Bronchial epithelial cell (primary cell): ENCODE results near the gene NUCB2. TPM values are rescaled to one million over a fixed set of nuclear protein-coding genes. Genes with fewer than 3 reads are reported as not detected.

Source experiments
- DNase-seq: peaks from one replicate; pipeline ENCODE4 v3.0.0-alpha.2; 2010; ENCODE audit warnings: low read depth
- FAIRE-seq: peaks from 2 replicates; lab custom pipeline; 2011; peaks lifted over from hg19 to GRCh38; lab: Jason Lieb, UNC
- H3K27me3 ChIP-seq: 2 replicates; pipeline ENCODE4 v1.5.1; 2011; ENCODE audit warnings: low read length; ENCODE audit not compliant: control insufficient read depth, insufficient read depth
- H3K36me3 ChIP-seq: 2 replicates; pipeline ENCODE4 v1.5.1; 2011; ENCODE audit warnings: low read length; ENCODE audit not compliant: control insufficient read depth, insufficient read depth
- H3K4me3 ChIP-seq: 2 replicates; pipeline ENCODE4 v1.5.1; 2011; ENCODE audit warnings: mild to moderate bottlenecking, low read depth, low read length, control low read depth
- total RNA-seq: library from RNA; depleted of rRNA; stranded (reverse); fragments of >200 nt; gene quantifications from 2 replicates; pipeline ENCODE4 v1.2.1, GENCODE V29; 2014
- TF ChIP-seq, protein P1 (sequence below): IDR thresholded peaks from 2 replicates; pipeline ENCODE4 v1.5.1; 2011; ENCODE audit warnings: mild to moderate bottlenecking, moderate library complexity, low read length, control low read depth, inconsistent platforms; ENCODE audit not compliant: insufficient read depth, severe bottlenecking

Gene NUCB2
- total RNA-seq, 1 donor from 2014 or later = 47.7 TPM

GRCh38 chr11:17256512-17256911 lies 20.0 kb upstream of the NUCB2 start:
- TF ChIP-seq, protein P1, sequence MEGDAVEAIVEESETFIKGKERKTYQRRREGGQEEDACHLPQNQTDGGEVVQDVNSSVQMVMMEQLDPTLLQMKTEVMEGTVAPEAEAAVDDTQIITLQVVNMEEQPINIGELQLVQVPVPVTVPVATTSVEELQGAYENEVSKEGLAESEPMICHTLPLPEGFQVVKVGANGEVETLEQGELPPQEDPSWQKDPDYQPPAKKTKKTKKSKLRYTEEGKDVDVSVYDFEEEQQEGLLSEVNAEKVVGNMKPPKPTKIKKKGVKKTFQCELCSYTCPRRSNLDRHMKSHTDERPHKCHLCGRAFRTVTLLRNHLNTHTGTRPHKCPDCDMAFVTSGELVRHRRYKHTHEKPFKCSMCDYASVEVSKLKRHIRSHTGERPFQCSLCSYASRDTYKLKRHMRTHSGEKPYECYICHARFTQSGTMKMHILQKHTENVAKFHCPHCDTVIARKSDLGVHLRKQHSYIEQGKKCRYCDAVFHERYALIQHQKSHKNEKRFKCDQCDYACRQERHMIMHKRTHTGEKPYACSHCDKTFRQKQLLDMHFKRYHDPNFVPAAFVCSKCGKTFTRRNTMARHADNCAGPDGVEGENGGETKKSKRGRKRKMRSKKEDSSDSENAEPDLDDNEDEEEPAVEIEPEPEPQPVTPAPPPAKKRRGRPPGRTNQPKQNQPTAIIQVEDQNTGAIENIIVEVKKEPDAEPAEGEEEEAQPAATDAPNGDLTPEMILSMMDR = no peak
- no peaks in the 10 kb centered on the region for H3K36me3 ChIP-seq
- H3K27me3 ChIP-seq = no peaks in the 10 kb centered on the region
- H3K4me3 ChIP-seq = no peak overlapping the region
- FAIRE-seq = no peak
- DNase-seq = peak; percentile 97

DNA sequence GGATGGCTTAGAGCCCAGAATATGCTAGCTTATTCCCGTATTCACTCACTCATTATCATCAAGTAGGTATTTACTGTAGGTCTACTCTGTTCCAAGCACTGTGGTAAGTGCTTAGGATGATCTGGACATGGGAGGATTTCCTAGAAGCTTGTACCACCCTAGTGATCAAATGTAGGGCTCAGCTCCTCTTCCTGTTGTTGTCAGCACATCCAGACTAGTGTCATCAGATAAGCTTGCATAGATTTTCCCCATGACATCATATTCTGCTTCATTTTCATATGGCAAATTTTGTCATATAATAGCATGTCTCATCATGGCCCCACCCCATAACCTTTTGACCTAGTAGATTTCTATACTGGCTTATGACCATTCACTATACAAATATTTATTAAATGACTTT lies 19.3 kb upstream of the NUCB2 start:
- Histone ChIP-seq H3K4me3 (no peak overlapping the region), H3K27me3 (no peaks in the 10 kb centered on the region), H3K36me3 (no peaks in the 10 kb centered on the region)
- no peak for FAIRE-seq
- TF ChIP-seq, protein P1 = no peak
- DNase-seq = peak; percentile 70

GRCh38 chr11:17258670-17259069 lies 17.9 kb upstream of the NUCB2 start:
- Histone ChIP-seq H3K36me3 (no peaks in the 10 kb centered on the region), H3K4me3 (no peak overlapping the region), H3K27me3 (no peaks in the 10 kb centered on the region)
- TF ChIP-seq, protein P1 = no peak
- DNase-seq = no peak
- no peak for FAIRE-seq

DNA sequence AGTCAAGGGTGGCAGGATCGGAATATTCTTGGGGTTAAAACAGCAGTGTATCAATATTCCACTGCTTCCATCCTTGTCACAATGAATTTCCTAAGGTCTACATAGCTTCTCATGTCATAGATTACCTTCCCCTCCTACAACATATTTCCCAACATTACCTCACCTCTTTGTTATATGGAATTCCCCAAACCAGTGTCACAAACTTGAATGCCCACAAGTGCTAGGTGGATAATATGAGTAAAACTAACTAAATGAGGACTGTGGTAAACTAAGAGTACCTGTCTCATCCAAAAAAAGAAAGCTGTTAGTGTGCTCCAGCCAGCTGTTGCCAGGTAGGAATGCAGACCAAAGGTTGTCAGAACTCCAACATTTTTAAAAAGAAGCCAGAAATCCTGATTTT lies 17.0 kb upstream of the NUCB2 start:
- Histone ChIP-seq H3K27me3 (no peaks in the 10 kb centered on the region), H3K4me3 (no peak overlapping the region), H3K36me3 (no peaks in the 10 kb centered on the region)
- TF ChIP-seq, protein P1 = no peak
- no peak for FAIRE-seq
- DNase-seq = peak; percentile 76

GRCh38 chr11:17260020-17260419 lies 16.5 kb upstream of the NUCB2 start:
- DNase-seq (peak; percentile 13), FAIRE-seq (no peak)
- no peaks in the 10 kb centered on the region for H3K27me3 ChIP-seq
- TF ChIP-seq, protein P1 = no peak
- H3K36me3 ChIP-seq = no peaks in the 10 kb centered on the region
- no peak overlapping the region for H3K4me3 ChIP-seq

- no peaks in the 10 kb centered on the region for H3K27me3 ChIP-seq
- FAIRE-seq (no peak), DNase-seq (peak; percentile 85)
- H3K36me3 ChIP-seq = no peaks in the 10 kb centered on the region
- TF ChIP-seq, protein P1 = no peak
- no peak overlapping the region for H3K4me3 ChIP-seq
Observed at GRCh38 chr11:17263769-17264168, 12.8 kb upstream of the NUCB2 start.
